Dedifferentiated amniotic fluid mesenchymal stem cell (primary cell): ENCODE data around the gene SNRPA.
"Not testable (repeated sequence)": the region's sequence is repeated elsewhere in the genome, so short reads cannot be mapped to it uniquely, and the experiment has no call there.

Experiments
- DNase-seq: peaks from one replicate; pipeline ENCODE4 v3.0.0-alpha.2; 2016; ENCODE audit errors: extremely low spot score

The SNRPA gene

DNA sequence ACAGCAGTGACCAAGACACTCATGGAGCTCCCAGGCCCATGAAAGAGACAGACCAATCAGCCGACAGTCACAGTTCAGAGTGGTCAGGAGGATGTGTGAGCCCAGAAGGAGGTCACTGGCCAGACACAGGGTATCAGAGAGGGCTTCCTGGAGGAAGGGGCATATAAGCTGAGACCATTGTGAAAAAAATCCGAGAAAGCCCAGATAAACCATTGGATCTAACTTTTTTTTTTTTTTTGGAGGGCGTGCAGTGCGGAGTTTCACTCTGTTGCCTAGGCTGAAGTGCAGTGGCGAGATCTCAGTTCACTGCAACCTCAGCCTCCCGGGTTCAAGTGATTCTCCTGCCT is 29.9 kb upstream of the SNRPA start:
- DNase-seq, result no peak

DNA sequence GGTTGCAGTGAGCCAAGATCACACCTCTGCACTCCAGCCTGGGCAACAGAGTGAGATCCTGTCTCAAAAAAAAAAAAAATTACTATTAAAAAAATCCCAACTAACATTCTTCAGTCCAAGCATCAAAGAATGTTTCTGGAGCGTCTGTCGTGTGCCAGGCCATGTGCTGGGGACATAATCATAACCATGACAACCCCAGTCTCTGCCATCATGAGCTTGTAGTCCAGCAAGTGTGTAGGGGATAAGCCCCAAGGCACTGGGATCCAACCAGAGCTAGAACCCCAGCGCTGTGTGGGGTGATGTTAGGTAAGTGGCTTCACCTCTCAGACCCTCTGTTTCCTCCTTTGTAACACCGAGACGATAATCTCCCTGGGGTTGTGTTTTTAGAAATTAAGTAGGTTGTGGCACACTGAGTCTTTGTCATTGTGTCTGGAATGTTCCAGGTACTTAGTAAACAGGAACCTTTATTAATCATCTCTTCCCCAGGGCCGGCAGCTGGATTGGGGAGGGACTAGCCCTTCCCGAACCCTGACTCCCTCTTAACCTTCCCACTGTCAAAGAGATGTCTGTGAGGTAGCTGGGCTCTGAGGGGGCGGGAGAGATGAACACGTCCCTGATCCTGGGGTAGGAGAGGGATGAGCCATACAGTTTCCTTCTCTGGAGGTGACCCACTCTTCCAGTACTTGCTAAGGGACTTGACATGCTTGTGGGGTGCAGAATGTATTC is 28.9 kb upstream of the SNRPA start:
- DNase-seq, result no peak

DNA sequence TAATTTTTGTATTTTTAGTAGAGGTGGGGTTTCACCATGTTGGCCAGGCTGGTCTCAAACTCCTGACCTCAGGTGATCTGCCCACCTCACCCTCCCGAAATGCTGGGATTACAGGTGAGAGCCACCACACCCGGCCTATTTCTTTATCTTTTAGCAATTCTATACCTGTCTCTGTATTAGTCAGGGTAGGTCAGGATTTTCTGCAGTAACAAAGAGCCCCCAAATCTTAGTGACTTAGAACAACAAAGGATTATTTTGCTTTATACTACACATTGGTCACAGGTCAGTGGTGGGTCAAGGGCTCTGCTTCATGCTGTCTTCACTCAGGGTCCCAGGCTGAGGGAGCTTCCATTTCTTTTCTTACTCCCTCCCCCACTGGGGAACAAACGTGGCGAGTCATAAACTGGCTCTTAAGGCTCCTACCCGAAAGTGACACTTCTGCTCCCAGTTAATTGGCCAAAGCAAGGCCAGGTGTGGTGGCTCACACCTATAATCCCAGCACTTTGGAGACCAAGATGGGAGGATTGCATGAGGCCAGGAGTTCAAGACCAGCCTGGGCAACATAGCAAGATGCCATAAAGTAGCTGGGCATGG is 27.2 kb upstream of the SNRPA start:
- no peak for DNase-seq

DNA sequence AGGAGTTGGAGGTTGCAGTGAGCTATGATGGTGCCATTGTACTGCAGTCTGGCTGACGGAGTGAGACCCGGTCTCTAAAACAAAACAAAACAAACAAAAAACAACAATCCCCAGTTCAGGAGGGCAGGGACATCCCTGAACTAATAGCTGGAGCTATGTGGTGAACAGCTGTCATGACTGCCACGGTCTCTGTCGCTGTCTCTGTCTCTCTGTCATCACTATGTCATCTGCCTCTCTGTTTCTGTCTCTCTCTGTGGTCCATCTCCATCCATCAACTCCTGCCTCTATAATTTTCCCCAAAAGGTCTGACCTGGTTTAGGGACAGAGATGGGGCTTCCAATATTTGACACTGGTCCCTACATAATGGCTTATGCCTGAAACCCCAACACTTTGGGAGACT is 26.7 kb upstream of the SNRPA start:
- DNase-seq, result no peak

DNA sequence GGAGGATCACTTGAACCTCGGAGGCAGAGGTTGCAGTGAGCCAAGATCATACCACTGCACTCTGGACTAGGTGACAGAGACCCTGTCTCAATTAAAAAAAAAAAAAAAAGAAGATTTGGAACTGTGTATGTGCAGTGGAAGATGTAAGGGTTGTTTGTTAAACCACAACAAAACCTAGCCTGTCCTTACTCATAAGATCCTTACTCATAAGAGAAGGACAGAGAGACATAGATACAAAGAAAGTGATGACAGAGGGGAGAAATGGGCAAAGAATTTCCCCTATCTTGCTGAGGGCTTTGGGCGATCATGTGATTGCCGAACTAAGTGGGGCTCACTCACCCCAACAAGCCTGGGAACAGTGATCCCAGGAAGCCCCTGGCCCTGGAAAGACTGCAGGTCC is 26.1 kb upstream of the SNRPA start:
- no peak for DNase-seq

DNA sequence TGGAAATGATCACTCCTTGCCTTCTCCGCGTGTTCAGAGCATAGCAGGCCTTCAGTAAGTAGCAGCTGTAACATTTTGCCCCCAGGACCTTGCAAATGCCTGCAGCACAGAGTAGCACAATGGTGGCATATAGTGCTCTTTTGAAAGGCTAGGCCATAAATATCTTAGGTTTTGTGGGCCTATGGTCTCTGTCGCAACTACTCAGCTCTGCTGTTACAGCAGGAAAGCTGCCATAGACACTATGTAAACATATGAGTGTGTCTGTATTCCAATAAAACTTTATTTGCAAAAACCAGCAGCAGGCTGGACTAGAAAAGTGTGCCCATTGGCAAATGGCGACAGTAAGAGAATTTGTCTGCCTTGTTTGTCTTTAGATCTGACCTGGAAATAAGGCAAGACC is 24.7 kb upstream of the SNRPA start:
- no peak for DNase-seq

DNA sequence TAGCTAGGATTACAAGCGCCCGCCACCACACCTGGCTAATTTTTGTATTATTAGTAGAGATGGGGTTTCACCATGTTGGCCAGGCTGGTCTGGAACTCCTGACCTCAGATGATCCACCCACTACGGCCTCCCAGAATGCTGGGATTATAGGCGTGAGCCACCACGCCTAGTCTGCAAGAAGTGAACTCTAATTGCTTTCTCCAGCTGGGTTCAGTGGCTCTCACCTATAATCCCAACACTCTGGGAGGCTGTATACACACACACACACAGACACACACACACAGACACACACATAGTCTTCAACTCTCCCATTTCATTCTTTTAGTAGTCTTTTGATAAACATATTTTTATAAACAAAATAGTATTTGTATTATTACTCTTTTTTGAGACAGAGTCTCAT is 20.9 kb upstream of the SNRPA start:
- DNase-seq, result not testable (repeated sequence)

DNA sequence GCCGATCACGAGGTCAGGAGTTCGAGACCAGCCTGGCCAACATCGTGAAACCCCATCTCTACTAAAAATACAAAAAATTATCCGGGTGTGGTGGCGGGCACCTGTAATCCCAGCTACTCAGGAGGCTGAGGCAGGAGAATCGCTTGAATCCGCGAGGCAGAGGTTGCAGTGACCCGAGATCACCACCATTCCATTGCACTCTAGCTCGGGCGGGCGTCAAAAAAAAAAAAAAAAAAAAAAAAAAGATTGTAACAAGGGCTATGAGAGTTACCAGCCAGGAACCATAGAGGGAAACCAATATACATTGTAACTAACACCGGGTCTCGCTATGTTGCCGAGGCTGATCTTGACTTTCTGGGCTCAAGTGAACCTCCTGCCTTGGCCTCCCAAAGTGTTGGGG is 18.7 kb upstream of the SNRPA start:
- DNase-seq, result not testable (repeated sequence)

DNA sequence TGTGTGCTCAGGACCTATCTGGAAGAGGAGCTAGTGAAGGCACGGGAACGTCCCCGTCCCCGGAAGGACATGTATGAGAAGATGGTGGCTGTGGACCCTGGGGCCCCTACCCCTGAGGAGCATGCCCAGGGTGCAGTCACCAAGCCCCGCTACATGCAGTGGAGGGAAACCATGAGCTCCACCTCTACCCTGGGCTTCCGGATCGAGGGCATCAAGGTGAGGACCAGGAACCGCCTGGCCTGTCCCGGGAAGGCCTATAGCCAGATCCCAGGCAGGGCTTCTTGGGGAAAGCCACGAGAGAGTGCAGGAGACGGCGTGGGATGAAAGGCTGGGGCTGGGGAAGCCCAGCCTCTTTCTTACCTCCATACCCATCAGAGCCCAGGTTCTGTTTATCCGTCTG is 17.9 kb upstream of the SNRPA start:
- no peak for DNase-seq

DNA sequence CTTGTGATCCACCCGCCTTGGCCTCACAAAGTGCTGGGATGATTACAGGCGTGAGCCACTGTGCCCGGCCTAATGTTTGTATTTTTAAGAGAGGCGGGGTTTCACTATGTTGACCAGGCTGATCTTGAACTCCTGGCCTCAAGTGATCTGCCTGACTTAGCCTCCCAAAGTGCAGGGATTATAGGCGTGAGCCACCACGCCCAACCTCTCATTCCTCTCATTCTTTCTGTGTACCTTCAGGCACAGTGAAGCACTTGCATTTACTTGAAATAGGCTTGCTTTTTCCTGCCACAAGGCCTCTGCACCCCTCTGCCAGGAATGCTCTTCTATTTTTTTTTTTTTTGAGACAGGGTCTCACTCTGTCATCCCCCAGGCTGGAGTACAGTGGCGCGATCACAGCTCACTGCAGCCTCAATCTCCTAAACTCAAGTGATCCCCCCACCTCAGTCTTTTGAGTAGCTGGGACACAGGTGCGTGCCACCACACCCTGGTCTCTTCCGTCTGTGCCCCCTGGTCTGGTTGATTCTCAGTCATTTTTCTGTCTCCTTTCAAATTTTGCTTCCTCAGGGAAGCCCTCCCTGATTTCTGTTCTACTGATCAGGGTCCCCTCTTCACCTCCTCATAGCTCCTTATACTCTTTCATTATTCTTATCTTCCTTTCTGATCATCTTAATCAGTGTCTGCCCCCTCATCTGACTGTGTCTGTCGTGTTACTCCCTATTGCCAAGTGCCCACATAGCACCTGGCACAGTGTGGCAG is 15.8 kb upstream of the SNRPA start:
- DNase-seq, result no peak

DNA sequence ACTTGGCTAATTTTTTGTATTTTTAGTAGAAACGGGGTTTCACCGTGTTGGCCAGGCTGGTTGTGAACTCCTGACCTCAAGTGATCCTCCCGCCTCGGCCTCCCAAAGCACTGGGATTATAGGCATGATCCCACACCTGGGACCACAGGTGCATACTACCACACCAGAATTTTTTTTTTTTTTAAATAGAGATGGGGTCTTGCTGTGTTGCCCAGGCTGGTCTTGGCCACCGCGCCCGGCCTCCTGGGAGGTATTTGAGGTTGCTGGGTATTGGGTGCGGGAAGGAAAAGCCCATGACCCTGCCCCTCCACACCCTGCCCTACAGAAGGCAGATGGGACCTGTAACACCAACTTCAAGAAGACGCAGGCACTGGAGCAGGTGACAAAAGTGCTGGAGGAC is 14.3 kb upstream of the SNRPA start:
- no peak for DNase-seq

DNA sequence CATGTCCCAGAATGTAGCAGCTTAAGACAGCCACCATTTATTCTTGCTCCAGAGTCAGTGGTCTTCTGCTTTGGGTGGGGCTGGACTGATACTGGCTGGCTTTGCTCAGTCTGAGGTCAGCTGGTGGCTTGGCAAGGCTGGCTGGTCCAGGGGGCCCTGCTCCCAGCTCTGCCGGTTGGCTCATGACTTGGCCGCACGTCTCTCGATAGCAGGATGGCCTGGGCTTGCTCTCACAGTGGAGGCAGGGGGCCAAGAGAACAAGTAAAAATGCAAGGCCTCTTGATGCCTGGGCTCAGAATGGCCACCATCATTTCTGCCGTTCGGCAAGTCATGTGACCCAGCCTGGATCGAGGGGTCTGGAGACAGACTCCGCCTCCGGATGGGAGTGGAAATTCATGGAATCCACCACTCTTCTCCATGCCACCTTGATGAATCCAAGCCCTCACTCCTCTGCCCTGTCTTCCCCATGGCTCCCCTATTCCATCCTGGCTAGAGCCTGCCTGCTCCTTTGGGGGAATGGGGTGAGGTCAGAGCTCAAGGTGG is 13.8 kb upstream of the SNRPA start:
- DNase-seq, result no peak

DNA sequence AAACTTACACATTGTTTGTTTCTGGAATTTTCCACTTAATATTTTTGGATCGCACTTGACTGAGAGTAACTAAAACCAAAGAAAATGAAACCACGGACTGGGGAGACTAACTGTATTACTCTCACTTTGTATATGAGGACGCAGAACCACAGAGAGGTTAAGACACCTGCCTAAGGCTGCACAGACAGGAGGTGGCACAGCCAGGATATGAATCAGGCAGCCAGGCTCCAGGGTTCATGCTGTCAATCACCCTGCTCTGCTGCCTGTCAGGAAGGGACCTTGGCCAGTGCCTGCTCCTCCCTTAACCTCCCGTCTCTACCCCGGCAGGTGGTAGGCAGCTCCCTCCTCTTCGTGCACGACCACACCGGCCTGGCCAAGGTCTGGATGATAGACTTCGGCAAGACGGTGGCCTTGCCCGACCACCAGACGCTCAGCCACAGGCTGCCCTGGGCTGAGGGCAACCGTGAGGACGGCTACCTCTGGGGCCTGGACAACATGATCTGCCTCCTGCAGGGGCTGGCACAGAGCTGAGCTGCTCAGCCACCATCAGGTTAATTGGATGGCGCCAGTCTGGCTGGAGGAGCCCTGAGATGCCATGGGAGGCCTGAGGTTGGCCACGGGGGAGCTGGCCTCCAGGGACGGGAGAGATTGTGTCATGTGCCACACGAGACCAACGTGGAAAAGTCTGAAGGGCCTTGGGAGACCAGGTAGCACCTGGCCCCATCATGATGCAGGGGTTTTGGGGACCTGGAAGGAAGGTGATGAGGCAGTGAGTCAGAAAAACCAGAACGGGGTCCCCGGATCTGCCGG is 11.8 kb upstream of the SNRPA start:
- no peak for DNase-seq

DNA sequence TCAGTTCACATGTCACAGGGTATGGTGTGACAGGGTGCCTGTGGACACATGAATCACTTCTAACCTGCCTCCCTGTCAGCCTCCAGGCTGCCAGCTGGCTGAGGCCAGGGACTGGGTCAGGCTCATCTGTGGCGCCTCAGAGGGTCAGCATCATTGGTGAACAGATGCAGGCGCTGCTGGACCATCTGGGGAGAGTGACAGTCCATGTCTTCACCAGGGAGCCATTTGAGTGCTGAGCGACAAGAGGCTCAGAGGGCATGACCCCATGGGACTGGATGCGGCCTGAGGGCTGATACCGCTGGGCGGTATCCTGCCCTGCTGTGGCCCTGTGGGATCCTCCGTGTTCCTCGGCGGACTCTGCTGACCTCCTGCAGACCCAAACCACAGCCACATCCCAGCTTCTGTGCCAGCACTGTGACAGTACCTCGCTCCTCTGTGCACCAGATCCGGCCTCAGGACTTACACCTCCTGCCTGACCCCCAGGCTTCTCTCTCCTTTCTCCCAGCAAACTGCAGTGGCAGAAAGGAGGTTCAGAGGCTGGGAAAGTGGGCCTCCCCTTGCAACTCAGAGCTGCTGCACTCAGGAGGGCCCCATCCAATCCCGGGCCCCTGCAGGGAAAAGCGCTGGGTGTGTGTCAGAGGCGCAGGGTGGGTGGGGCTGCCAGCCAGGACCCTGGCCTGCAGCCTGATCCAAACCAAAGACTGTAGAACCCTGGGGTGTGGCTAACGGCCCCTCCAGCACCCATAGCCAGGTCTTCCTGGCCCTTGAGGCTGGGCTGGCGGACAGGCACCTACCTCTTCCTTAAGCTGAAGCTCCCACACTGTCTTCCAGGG is 10.9 kb upstream of the SNRPA start:
- no peak for DNase-seq

DNA sequence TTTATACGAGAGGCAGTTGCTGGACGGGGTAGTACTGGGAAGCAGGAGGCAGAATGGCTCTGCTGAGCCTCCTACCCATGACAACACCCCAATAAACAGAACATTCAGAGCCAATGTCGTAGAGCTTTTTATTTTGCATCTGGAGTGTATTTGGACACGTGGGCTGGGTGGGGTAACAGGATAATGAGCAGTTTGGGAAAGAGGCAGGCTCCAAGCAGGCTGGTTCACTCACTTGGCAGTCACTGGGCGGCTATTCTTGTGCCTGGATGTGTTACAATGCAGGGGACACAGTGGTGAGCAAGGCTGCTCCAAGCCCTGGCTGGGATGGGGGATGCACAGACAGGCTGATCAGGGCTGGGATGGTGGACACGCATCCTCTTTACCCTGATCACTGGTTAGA is 10.3 kb upstream of the SNRPA start:
- DNase-seq, result peak; percentile 58

DNA sequence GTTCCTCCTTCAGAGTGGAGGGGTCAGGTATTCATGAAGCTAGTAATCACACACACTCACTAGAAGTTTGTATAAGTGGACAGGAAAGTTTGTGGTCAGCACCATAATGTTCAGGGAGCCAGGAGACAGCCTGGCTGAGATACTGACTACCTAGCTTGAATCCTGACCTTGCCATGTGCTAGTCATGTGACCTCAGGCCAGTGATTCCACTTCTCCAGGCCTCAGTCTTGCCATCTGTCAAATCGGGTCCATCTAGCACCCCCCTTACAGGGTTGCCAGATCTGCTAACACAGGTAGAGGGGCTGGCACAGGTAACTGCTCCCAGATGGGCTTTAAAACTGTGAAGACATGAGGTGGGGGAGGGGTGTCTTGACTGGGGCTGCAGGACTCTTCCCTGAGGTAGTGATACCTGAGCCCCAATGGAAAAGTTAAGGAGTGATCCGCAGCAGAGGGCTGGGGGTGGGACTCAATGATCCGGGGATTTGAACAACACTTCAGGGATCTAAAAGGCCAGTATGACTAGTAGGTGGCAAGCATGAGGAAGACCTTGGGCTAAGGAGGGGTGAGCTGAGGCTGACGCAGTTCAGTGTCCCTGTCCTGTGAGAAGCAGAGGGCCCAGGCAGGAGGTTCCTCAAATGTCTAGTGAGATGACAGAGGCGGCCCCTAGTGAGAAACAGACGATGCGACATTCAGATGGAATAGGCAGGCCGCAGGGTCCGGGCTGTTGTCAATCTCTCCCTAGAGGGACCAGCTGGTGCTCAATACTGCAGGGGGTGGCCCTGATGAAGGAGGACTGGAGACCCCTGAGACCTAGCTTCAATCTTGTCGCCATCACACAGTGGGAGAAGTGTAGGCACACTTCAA is 9.2 kb upstream of the SNRPA start:
- DNase-seq, result no peak

DNA sequence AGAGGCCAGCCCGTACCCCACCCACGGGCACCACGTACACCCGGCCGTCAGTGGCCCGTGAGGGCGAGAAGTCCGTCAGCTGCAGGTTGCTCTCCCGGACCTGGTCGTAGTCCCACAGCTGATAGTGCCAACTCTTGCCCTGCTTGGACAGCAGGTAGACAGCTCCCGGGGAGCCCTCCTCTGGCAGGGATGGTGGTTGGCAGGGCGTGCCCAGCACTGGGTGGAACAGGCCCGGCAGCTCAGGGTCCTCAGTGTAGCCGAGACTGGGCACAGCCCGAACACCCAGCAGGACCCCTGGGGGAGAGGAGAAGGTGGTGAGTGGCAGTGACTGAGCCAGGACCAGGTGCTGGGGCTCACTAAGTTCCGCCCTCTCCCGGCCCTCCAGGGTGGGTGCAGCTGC is 8.5 kb upstream of the SNRPA start:
- DNase-seq, result no peak

DNA sequence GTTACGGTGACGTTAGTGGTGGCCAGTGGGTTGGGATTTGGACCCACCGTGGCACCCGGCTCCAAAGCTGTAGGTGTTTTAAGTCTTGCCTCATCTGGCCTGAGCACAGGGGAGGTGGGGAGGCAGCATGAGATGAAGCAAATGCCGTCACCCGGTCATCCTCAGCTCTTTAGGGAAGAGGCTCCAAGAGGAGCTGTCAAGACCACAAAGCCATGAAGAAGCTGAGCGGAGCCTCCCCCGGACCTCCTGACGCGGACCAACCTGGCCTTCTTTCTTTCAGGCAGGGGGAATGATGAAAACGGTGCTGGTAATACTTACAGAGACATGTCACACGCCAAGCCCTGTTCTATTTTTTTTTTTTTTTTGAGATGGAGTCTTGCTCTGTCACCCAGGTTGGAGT is 8.1 kb upstream of the SNRPA start:
- no peak for DNase-seq

DNA sequence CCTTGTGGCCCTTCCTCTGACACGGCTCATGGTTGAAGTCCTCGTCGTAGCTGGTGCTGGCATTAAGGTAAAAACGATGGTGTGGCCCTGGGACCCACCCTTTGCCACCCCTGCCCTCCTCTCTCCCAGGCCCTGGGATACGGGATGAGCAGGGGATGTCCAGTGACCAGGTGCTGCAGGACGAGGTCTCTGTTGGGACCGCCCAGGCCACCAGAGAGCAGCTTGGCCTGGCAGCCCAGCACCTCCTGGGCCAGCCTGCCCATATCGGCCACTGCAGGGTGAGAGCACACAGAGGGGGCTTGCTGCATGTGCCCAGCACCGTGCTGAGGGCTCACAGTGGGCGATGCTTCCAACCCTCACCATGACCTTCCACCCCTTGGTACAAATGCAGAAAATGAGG is 7.1 kb upstream of the SNRPA start:
- DNase-seq, result no peak
